OCI-LY7 (cell line): Measurements from ENCODE around the gene PHF24.

Experiments used
- EZH2phosphoT487 ChIP-seq: fragments of 200-600 bp; sonication (generic); IDR thresholded peaks from 2 replicates; pipeline ENCODE4 v1.6.1; 2018; ENCODE audit warnings: low read depth, borderline replicate concordance, mild to moderate bottlenecking, mixed run types, antibody characterized with exemption, low read length, moderate library complexity, mixed read lengths
- TF ChIP-seq, protein P1 (sequence below): fragments of 200-600 bp; sonication (generic); conservative IDR thresholded peaks from 2 replicates; pipeline ENCODE4 v1.5.1; 2014; ENCODE audit warnings: mild to moderate bottlenecking, antibody characterized with exemption, low read length, moderate library complexity, mixed read lengths

DNA sequence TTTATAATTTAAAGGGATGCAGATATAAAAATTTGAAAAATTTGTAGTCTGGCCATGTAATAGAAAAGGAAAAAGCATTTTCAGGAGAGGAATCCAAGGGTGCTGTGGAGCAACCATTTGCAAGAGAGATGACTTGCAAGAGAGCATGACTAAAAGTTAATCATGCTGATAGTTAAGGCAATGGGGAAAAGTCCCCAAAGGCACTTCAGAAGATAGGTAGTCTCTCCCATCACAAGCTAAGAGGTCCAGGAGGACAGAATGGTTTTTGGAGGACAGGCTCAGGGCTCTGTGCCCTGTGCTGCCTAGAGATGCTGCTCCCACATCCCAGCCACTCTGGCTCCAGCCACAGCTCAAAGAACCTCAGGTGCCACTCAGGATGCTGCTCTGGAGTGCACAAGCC, 70.3 kb downstream of the PHF24 start:
- TF ChIP-seq, protein P1, sequence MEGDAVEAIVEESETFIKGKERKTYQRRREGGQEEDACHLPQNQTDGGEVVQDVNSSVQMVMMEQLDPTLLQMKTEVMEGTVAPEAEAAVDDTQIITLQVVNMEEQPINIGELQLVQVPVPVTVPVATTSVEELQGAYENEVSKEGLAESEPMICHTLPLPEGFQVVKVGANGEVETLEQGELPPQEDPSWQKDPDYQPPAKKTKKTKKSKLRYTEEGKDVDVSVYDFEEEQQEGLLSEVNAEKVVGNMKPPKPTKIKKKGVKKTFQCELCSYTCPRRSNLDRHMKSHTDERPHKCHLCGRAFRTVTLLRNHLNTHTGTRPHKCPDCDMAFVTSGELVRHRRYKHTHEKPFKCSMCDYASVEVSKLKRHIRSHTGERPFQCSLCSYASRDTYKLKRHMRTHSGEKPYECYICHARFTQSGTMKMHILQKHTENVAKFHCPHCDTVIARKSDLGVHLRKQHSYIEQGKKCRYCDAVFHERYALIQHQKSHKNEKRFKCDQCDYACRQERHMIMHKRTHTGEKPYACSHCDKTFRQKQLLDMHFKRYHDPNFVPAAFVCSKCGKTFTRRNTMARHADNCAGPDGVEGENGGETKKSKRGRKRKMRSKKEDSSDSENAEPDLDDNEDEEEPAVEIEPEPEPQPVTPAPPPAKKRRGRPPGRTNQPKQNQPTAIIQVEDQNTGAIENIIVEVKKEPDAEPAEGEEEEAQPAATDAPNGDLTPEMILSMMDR = no peak
- no peak for TF ChIP-seq EZH2phosphoT487
